ENCODE measurements around the gene WNT9B. TPM values are rescaled to one million over a fixed set of nuclear protein-coding genes. Genes with fewer than 3 reads are reported as not detected.

The WNT9B gene
- polyA plus RNA-seq, 2 of the 4 experiments (the other 2 are of a cell fraction): 0.05 TPM

DNA sequence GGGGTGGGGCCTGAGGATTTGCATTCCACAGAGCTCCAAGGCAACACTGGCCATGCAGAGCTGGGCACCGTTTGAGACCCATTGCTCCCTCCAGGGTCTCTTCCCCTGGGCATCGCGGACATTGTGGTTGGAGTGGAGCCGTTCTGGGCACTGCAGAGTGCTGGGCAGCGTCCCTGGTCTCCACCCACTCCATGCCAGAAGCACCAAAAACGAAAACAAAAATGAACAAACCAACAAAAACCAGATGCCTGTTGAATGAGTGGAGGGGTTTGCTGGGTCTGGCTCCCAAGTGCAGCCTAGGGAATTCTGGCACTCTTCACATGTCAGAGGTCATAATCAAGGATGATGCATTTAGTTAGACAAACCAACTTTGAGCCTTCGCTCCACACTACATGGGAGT lies 17.9 kb downstream of the WNT9B start:
- Histone ChIP-seq H3K4me3 (no peak overlapping the region), H3K4me2 (peak overlapping the region; percentile 3; the same call in 2 of the 3 replicates), H3K4me1 (peaks cover 39% of the 10 kb centered on the region), H3K9me3 (no peaks in the 10 kb centered on the region), H3K27ac (peak overlapping the region; percentile 10 to 42; a peak in 4 of 6 replicates)
- POLR2A ChIA-PET: no interaction called here
- WGBS (ENCODE audit: missing lambda C conversion rate): 69% methylated on average over 7 of the region's 7 CpGs
- TF ChIP-seq CEBPB (IDR thresholded peaks at IDR 0.05) (no peak), RARB (CRISPR knock-in tag; IDR thresholded peaks at IDR 0.05) (no peak), NFE2L2 (conservative IDR thresholded peaks at IDR 0.05; ENCODE audit: low read length) (no peak), EHMT2 (IDR thresholded peaks at IDR 0.05; ENCODE audit: low read depth) (no peak)
- FAIRE-seq (no peak), ATAC-seq (no peak), DNase-seq (ENCODE audit: low read depth in 1 of 2, low spot score in 1 of 2) (no peak)
- CTCF ChIA-PET: interaction anchor here (0.8 to 1.0 kb wide), 3 partner anchors 20 to 34 kb away, joined by 3 to 4 read pairs (median 3); no protein-coding TSS in a partner anchor

DNA sequence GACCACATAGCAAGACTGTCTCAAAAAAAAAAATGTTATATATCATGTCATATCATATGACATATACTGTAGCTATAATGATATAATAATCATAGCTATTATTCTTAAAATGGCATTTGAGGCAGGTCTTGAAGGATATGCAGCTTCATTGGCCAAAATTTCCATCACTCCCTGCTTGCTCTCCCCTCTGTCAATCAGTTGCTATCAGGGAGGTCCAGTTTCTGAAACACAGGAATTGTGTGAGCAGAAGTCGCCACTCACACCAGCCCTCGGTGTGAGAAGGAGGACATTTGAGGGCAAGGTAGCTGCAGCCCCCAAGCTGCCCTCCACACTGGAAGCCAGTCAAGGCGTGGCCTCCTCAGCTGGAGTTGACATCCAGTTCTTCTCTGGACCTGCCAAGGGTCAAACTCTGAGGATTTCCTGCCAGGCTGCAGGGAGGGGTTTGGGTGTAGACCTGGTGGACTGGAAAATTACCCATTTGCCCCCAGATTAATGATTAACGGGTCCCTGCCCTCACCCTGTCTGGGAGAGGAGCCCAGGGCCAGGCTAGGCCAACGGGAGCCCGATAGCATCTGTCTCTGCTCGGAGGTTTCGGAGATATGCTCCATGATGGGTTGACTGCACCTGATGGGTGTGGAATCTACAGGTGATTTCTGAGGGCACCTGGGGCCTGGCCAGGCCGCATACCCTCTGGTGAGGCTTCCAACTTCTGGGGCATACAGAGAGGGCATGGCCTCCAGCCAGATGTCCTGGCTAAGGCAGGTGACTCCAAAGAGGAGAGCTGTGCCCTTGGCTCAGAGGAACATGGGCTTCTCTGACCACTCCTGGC lies 18.8 kb downstream of the WNT9B start:
- DNase-seq (ENCODE audit: low read depth in 1 of 2, low spot score in 1 of 2): peak in 1 of 2 experiments; percentile 59
- Histone ChIP-seq H3K4me1 (peaks cover 39% of the 10 kb centered on the region), H3K27ac (peak overlapping the region; percentile 41 to 61; a peak in 5 of 6 replicates), H3K9me3 (no peaks in the 10 kb centered on the region), H3K4me2 (peak overlapping the region; percentile 53), H3K4me3 (no peak overlapping the region)
- ChIA-PET CTCF (interaction anchor here (0.6 to 1.6 kb wide), 8 partner anchors 17 to 179 kb away, joined by 3 to 6 read pairs (median 3); no protein-coding TSS in a partner anchor), POLR2A (no interaction called here)
- peak; percentile 40 to 72; a peak in 5 of 6 replicates for ATAC-seq
- 48% methylated on average over 6 of the region's 9 CpGs for WGBS (ENCODE audit: missing lambda C conversion rate)
- TF ChIP-seq CEBPB (IDR thresholded peaks at IDR 0.05): no peak
- no peak for TF ChIP-seq CBX2 (IDR thresholded peaks at IDR 0.05; ENCODE audit: borderline replicate concordance, low read depth)
- FAIRE-seq: no peak

GRCh38 chr17:46872421-46872820 lies 21.0 kb downstream of the WNT9B start:
- ATAC-seq (no peak), FAIRE-seq (no peak), DNase-seq (ENCODE audit: low read depth in 1 of 2, low spot score in 1 of 2) (no peak)
- no peak for TF ChIP-seq REST (IDR thresholded peaks at IDR 0.05)
- no peak for TF ChIP-seq BHLHE40 (IDR thresholded peaks at IDR 0.05; ENCODE audit: low read depth, low read length)
- no peak for TF ChIP-seq ZSCAN20 (CRISPR knock-in tag; IDR thresholded peaks at IDR 0.05)
- TF ChIP-seq, protein P1, sequence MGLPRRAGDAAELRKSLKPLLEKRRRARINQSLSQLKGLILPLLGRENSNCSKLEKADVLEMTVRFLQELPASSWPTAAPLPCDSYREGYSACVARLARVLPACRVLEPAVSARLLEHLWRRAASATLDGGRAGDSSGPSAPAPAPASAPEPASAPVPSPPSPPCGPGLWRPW (IDR thresholded peaks at IDR 0.05): no peak
- no peak for TF ChIP-seq MAZ (IDR thresholded peaks at IDR 0.05; ENCODE audit: borderline replicate concordance, low read depth, low read length)
- TF ChIP-seq JUN (IDR thresholded peaks at IDR 0.05): no peak
- no peak for TF ChIP-seq TFCP2L1 (CRISPR knock-in tag; IDR thresholded peaks at IDR 0.05)
- TF ChIP-seq PHF8 (IDR thresholded peaks at IDR 0.05; ENCODE audit: borderline replicate concordance, low read depth): no peak
- TF ChIP-seq NPAS2 (CRISPR knock-in tag; IDR thresholded peaks at IDR 0.05; ENCODE audit: borderline replicate concordance): no peak
- no peak for TF ChIP-seq HOXA7 (CRISPR knock-in tag; IDR thresholded peaks at IDR 0.05)
- no peak for TF ChIP-seq TP53 (CRISPR knock-in tag; IDR thresholded peaks at IDR 0.05)
- TF ChIP-seq CEBPB (IDR thresholded peaks at IDR 0.05): no peak
- no peak for TF ChIP-seq ZC3H11A (IDR thresholded peaks at IDR 0.05)
- 93% methylated on average over 7 of the region's 16 CpGs for WGBS (ENCODE audit: missing lambda C conversion rate)
- peaks cover 37% of the 10 kb centered on the region for H3K4me1 ChIP-seq
- no peak overlapping the region for H3K4me2 ChIP-seq
- no peak overlapping the region for H3K27ac ChIP-seq
- no peak overlapping the region for H3K4me3 ChIP-seq
- ChIA-PET CTCF (interaction anchor here (0.7 to 1.6 kb wide), 3 partner anchors 30 to 131 kb away, joined by 3 to 4 read pairs (median 4); no protein-coding TSS in a partner anchor), POLR2A (no interaction called here)
- H3K9me3 ChIP-seq: no peaks in the 10 kb centered on the region

Data from A549 (cell line).